ENCODE results near the gene MARK1. TPM values are rescaled to one million over a fixed set of nuclear protein-coding genes. Genes with fewer than 3 reads are reported as not detected.

Gene MARK1
- 58.8 TPM for total RNA-seq

GRCh38 chr1:220527908-220528678 is at the start of gene MARK1:
TSS of gene MARK1 (plus strand) at chr1:220528136. CDS start at chr1:220528823, 687 bp downstream.

GRCh38 chr1:220690140-220691052 is 162.5 kb downstream of the MARK1 start, which contains the start of gene C1orf115:
TSS of gene C1orf115 (plus strand) at chr1:220690363. CDS start at chr1:220690403, 40 bp downstream.

Small RNA genes lying within 50 kb of the gene (small RNA-seq; reads per million reads assigned to genes)
- gene RN7SL464P, result not detected

Other genes starting within 250 kb of the MARK1 start
- gene C1orf115, start 162.2 kb downstream of the MARK1 start, total RNA-seq, result 9.7 TPM
- 9.0 TPM for gene MTARC2, start 220.2 kb downstream of the MARK1 start, total RNA-seq

Data from diencephalon (tissue), 1 donor.